DND-41 (cell line): Measurements from ENCODE around the gene BEX5.
"Not testable (repeated sequence)": the region's sequence is repeated elsewhere in the genome, so short reads cannot be mapped to it uniquely, and the experiment has no call there.

Experiments used
- CTCF ChIP-seq: IDR thresholded peaks from 2 replicates; pipeline ENCODE4 v1.5.1; 2012; ENCODE audit warnings: borderline replicate concordance, low read length, moderate library complexity, mild to moderate bottlenecking; ENCODE audit not compliant: poor library complexity, severe bottlenecking; ENCODE audit errors: extremely low read depth
- EZH2 ChIP-seq: IDR thresholded peaks from 3 replicates; pipeline ENCODE4 v1.6.1; 2012; ENCODE audit warnings: borderline replicate concordance, low read depth, mild to moderate bottlenecking, moderate library complexity, low read length, inconsistent platforms; ENCODE audit not compliant: severe bottlenecking

- not testable (repeated sequence) for TF ChIP-seq EZH2, CTCF
These were observed 14.9 kb downstream of the BEX5 start for GRCh38 chrX:102140876-102141275.
